Ovary (tissue), 3 donors: ENCODE data around the gene PRR14.

Experiments
- EP300 ChIP-seq: sonication (generic); formaldehyde crosslinking; IDR thresholded peaks from one replicate; pipeline ENCODE4 v1.6.1; 2017; ENCODE audit warnings: antibody characterized with exemption
- POLR2A ChIP-seq: fragments of 450-650 bp; IDR thresholded peaks from one replicate; pipeline ENCODE4 v1.6.1; 2017; ENCODE audit warnings: antibody characterized with exemption, mild to moderate bottlenecking, moderate library complexity
- TF ChIP-seq, protein P1 (sequence below), 3 donors: fragments of 450-650 bp in 2 of 3; fragments of 200-600 bp in 1 of 3; IDR thresholded peaks; one replicate each; pipeline versions ENCODE4 v1.5.1 to v1.8.0; 2016 to 2022; ENCODE audit warnings: antibody characterized with exemption in 3 of 3, mild to moderate bottlenecking in 1 of 3
- donor health status: DM: no; HTN: no; CAD: no.

DNA sequence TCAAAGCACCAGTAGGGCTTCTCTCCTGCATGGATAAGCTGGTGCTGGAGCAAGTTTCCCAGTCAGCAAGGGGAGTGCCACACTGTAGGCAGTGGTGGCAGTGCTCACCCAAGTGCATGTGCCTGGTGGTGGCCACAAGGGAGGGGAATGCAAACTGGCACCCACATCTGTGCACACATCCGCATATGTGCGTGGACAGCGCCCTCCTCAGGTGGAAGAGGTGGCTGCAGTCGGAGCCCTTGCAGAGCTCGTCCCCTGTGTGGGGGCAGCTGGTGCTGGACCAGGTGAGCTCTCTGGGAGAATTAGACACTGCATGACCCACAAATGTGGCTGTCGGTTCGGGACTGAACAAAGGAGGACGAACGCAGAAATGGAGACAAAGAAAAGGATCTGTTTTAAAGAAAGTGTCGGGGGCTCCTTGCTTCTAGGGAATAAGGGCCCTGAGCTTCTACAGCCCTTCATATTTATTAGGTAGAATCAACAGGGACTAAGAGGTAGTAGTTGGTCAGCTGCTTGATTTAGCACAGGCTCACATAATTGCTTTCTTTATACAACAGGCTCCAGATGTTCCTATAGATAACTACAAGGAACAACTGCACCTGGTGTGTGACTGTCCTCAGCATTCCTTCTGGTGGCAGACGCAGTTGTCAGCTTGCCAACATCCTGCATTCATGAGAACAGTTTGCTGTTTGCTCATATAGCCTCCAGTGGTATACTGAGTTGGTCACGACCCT is 35.2 kb upstream of the PRR14 start:
- TF ChIP-seq EP300 (no peak), POLR2A (no peak)
- TF ChIP-seq, protein P1, sequence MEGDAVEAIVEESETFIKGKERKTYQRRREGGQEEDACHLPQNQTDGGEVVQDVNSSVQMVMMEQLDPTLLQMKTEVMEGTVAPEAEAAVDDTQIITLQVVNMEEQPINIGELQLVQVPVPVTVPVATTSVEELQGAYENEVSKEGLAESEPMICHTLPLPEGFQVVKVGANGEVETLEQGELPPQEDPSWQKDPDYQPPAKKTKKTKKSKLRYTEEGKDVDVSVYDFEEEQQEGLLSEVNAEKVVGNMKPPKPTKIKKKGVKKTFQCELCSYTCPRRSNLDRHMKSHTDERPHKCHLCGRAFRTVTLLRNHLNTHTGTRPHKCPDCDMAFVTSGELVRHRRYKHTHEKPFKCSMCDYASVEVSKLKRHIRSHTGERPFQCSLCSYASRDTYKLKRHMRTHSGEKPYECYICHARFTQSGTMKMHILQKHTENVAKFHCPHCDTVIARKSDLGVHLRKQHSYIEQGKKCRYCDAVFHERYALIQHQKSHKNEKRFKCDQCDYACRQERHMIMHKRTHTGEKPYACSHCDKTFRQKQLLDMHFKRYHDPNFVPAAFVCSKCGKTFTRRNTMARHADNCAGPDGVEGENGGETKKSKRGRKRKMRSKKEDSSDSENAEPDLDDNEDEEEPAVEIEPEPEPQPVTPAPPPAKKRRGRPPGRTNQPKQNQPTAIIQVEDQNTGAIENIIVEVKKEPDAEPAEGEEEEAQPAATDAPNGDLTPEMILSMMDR (IDR thresholded peaks at IDR 0.05), result no peak
